Colonic mucosa (tissue), 4 donors: ENCODE data around the gene TCF25. TPM values are rescaled to one million over a fixed set of nuclear protein-coding genes. Genes with fewer than 3 reads are reported as not detected.

Source experiments
- DNase-seq: peaks from one replicate; pipeline ENCODE4 v3.0.0-alpha.2; 2020
- H3K27ac ChIP-seq: fragments of 200-600 bp; one replicate; pipeline ENCODE4 v1.8.0; 2021
- H3K27me3 ChIP-seq: fragments of 200-600 bp; one replicate; pipeline ENCODE4 v1.8.0; 2021
- H3K36me3 ChIP-seq: fragments of 200-600 bp; one replicate; pipeline ENCODE4 v1.8.0; 2021
- H3K4me1 ChIP-seq: fragments of 200-600 bp; one replicate; pipeline ENCODE4 v1.8.0; 2021; ENCODE audit warnings: mild to moderate bottlenecking
- H3K4me3 ChIP-seq: fragments of 200-600 bp; one replicate; pipeline ENCODE4 v1.8.0; 2021
- H3K9ac ChIP-seq, 2 donors: one replicate each; pipeline ENCODE4 v1.7.0; 2013; ENCODE audit warnings: control low read depth in 2 of 2, low read depth in 2 of 2, low read length in 2 of 2
- H3K9me3 ChIP-seq: fragments of 200-600 bp; one replicate; pipeline ENCODE4 v1.8.0; 2021
- CTCF ChIP-seq: fragments of 200-600 bp; IDR thresholded peaks from one replicate; pipeline ENCODE4 v1.8.0; 2022; ENCODE audit warnings: antibody characterized with exemption, mild to moderate bottlenecking
- intact Hi-C: fragments of 100-400 bp; cut with DNase I; formaldehyde crosslinking; loops from one replicate; pipeline ENCODE4 v1.14.1; 2022
- total RNA-seq, 2 donors: library from RNA; stranded (reverse); fragmentation: NEBNext Ultra II Directional in 1 of 2; extraction: Animal tissue kit (Norgen Biotek cat#: 25700) in 1 of 2; gene quantifications; one replicate each; pipeline ENCODE4 v1.2.1, GENCODE V29; 2021
- donor health status: healthy.
- donor health status: DM: no; HTN: no; CAD: no.
- donor health status: DM: no; HTN: no; CAD: no.

The TCF25 gene
- total RNA-seq, 2 donors from 2014 or later: 164 to 165 TPM

GRCh38 chr16:89954462-89954861 is 81.1 kb downstream of the TCF25 start:
- peaks cover 1% of the 10 kb centered on the region for H3K4me1 ChIP-seq
- H3K27ac ChIP-seq: no peak overlapping the region
- TF ChIP-seq CTCF: no peak
- H3K9ac ChIP-seq: no peak overlapping the region
- no peak for DNase-seq
- intact Hi-C loops: no loop called here
- no peaks in the 10 kb centered on the region for H3K27me3 ChIP-seq
- H3K36me3 ChIP-seq: no peaks in the 10 kb centered on the region
- H3K9me3 ChIP-seq: no peaks in the 10 kb centered on the region
- no peak overlapping the region for H3K4me3 ChIP-seq

GRCh38 chr16:89955001-89955685 is 81.8 kb downstream of the TCF25 start:
- Histone ChIP-seq H3K9ac (no peak overlapping the region), H3K4me3 (no peak overlapping the region), H3K36me3 (no peaks in the 10 kb centered on the region), H3K27ac (no peak overlapping the region), H3K9me3 (no peaks in the 10 kb centered on the region), H3K27me3 (no peaks in the 10 kb centered on the region), H3K4me1 (no peaks in the 10 kb centered on the region)
- no peak for DNase-seq
- intact Hi-C loops: no loop called here
- TF ChIP-seq CTCF: no peak

GRCh38 chr16:89956505-89957215 is 83.3 kb downstream of the TCF25 start:
- no peaks in the 10 kb centered on the region for H3K36me3 ChIP-seq
- no peak overlapping the region for H3K27ac ChIP-seq
- no peaks in the 10 kb centered on the region for H3K9me3 ChIP-seq
- H3K27me3 ChIP-seq: no peaks in the 10 kb centered on the region
- no peak for TF ChIP-seq CTCF
- no peak overlapping the region for H3K4me3 ChIP-seq
- intact Hi-C loops: no loop called here
- no peak overlapping the region for H3K9ac ChIP-seq
- no peaks in the 10 kb centered on the region for H3K4me1 ChIP-seq
- no peak for DNase-seq

- no peak overlapping the region for H3K4me3 ChIP-seq
- H3K9ac ChIP-seq: no peak overlapping the region
- no peaks in the 10 kb centered on the region for H3K36me3 ChIP-seq
- no peak overlapping the region for H3K27ac ChIP-seq
- H3K9me3 ChIP-seq: no peaks in the 10 kb centered on the region
- intact Hi-C loops: no loop called here
- H3K4me1 ChIP-seq: no peaks in the 10 kb centered on the region
- no peaks in the 10 kb centered on the region for H3K27me3 ChIP-seq
- DNase-seq: no peak
- no peak for TF ChIP-seq CTCF
Measured at GRCh38 chr16:89957216-89957785, 83.9 kb downstream of the TCF25 start.

- intact Hi-C loops: no loop called here
- Histone ChIP-seq H3K9me3 (no peaks in the 10 kb centered on the region), H3K9ac (no peak overlapping the region), H3K36me3 (no peaks in the 10 kb centered on the region), H3K27ac (no peak overlapping the region), H3K27me3 (no peaks in the 10 kb centered on the region), H3K4me3 (no peak overlapping the region), H3K4me1 (no peaks in the 10 kb centered on the region)
- DNase-seq: no peak
- no peak for TF ChIP-seq CTCF
Measured at GRCh38 chr16:89958068-89958467, 84.7 kb downstream of the TCF25 start.
